ENCODE measurements around the gene NDUFV2.
"Not testable (repeated sequence)": the region's sequence is repeated elsewhere in the genome, so short reads cannot be mapped to it uniquely, and the experiment has no call there.

Gene NDUFV2

GRCh38 chr18:9068346-9068745, 34.2 kb upstream of the NDUFV2 start:
- Histone ChIP-seq H3K36me3 (ENCODE audit: insufficient read depth, low read length) (no peaks in the 10 kb centered on the region), H3K4me3 (ENCODE audit: low read length) (no peak overlapping the region), H3K27me3 (ENCODE audit: insufficient read depth, low read length) (no peaks in the 10 kb centered on the region), H3K9ac (ENCODE audit: low read depth, low read length) (no peak overlapping the region), H3K27ac (ENCODE audit: low read depth, low read length) (no peak overlapping the region), H3K9me3 (ENCODE audit: insufficient read depth, low read depth, low read length) (no peaks in the 10 kb centered on the region), H3K4me1 (ENCODE audit: insufficient read depth, low read length) (peaks cover 7% of the 10 kb centered on the region)
- 95% methylated on average over 2 of the region's 2 CpGs for WGBS

DNA sequence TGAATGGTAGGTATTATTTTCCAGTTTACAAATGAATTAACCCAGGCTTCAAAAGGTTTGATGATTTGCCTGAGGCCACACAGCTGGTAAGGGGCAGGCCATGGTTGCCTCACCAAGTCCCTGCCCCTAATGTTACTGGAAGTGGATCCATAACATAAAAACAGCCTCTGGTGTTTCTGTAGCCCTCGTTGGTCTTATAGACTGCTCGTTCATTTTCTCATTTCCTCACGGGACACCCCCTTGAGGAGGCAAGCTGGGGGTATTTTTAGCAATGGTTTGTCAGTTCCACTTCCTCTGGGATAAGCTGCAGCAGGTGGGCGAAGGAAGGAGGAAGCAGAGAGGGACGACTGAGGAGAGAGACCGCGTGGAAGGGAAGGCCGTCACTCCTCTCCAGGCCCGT, 32.9 kb upstream of the NDUFV2 start:
- no peaks in the 10 kb centered on the region for H3K36me3 ChIP-seq (ENCODE audit: insufficient read depth, low read length)
- H3K9ac ChIP-seq (ENCODE audit: low read depth, low read length): no peak overlapping the region
- H3K27ac ChIP-seq (ENCODE audit: low read depth, low read length): no peak overlapping the region
- H3K4me1 ChIP-seq (ENCODE audit: insufficient read depth, low read length): peaks cover 7% of the 10 kb centered on the region
- no peaks in the 10 kb centered on the region for H3K27me3 ChIP-seq (ENCODE audit: insufficient read depth, low read length)
- H3K9me3 ChIP-seq (ENCODE audit: insufficient read depth, low read depth, low read length): no peaks in the 10 kb centered on the region
- WGBS: 68% methylated on average over 9 of the region's 9 CpGs
- no peak overlapping the region for H3K4me3 ChIP-seq (ENCODE audit: low read length)

GRCh38 chr18:9070212-9070611, 32.3 kb upstream of the NDUFV2 start:
- no peak overlapping the region for H3K27ac ChIP-seq (ENCODE audit: low read depth, low read length)
- WGBS: 93% methylated on average over 5 of the region's 5 CpGs
- H3K36me3 ChIP-seq (ENCODE audit: insufficient read depth, low read length): no peaks in the 10 kb centered on the region
- H3K27me3 ChIP-seq (ENCODE audit: insufficient read depth, low read length): no peaks in the 10 kb centered on the region
- H3K9me3 ChIP-seq (ENCODE audit: insufficient read depth, low read depth, low read length): no peaks in the 10 kb centered on the region
- no peak overlapping the region for H3K4me3 ChIP-seq (ENCODE audit: low read length)
- no peak overlapping the region for H3K9ac ChIP-seq (ENCODE audit: low read depth, low read length)
- H3K4me1 ChIP-seq (ENCODE audit: insufficient read depth, low read length): peaks cover 7% of the 10 kb centered on the region

DNA sequence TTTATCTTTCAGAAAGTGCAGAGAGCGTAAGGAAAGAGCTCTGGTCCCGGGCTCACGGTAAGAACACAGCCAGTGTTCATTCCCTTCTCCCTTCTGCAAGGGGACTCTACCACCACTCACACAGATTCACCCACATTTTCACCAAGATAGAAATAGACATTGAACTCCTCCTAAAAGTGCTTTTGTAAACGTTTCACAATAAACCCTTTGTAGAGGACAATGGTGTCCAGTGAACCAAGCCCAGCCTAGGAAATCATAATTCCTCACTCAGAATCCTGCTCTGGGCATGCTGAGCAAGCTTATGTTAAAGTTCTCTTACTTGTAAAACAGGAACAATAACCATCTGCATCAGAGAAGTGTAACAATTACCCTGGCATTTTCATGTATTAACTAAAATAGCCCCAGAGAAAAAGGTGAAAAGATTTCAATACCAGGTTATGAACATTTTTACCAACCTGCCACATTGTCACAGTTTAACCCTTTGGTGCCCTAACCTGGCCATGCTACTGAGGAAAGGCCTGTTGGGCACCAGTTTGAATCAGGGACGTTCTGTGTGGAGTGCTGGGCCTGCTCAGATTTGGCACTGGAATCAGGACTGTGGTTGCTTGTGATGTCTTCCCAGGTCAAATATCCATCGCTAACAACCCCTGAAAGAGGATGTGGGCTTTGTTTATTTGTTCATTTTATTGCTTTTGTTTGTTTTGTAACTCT, 22.5 kb upstream of the NDUFV2 start:
- no peaks in the 10 kb centered on the region for H3K27me3 ChIP-seq (ENCODE audit: insufficient read depth, low read length)
- no peak overlapping the region for H3K9ac ChIP-seq (ENCODE audit: low read depth, low read length)
- no peaks in the 10 kb centered on the region for H3K4me1 ChIP-seq (ENCODE audit: insufficient read depth, low read length)
- WGBS: 86% methylated on average over 6 of the region's 6 CpGs
- H3K9me3 ChIP-seq (ENCODE audit: insufficient read depth, low read depth, low read length): no peaks in the 10 kb centered on the region
- H3K27ac ChIP-seq (ENCODE audit: low read depth, low read length): no peak overlapping the region
- no peak overlapping the region for H3K4me3 ChIP-seq (ENCODE audit: low read length)
- H3K36me3 ChIP-seq (ENCODE audit: insufficient read depth, low read length): no peaks in the 10 kb centered on the region

DNA sequence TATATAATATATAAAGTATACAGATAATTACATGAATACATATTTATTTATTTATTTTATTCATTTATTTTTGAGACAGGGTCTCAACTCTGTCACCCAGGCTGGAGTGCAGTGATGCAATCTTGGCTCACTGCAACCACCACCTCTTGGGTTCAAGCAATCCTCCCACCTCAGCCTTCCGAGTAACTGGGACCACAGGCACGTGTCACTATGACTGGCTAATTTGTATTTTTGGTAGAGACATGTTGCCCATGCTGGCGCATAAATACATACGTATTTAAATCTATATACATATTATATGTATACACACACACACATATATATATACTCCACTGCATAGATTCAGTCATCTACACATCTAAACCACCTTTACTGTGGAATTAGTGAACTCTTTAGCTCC, 20.6 kb upstream of the NDUFV2 start:
- 98% methylated on average over 4 of the region's 4 CpGs for WGBS
- Histone ChIP-seq H3K9me3 (ENCODE audit: insufficient read depth, low read depth, low read length) (no peaks in the 10 kb centered on the region), H3K27me3 (ENCODE audit: insufficient read depth, low read length) (no peaks in the 10 kb centered on the region), H3K9ac (ENCODE audit: low read depth, low read length) (no peak overlapping the region), H3K4me1 (ENCODE audit: insufficient read depth, low read length) (no peaks in the 10 kb centered on the region), H3K27ac (ENCODE audit: low read depth, low read length) (no peak overlapping the region), H3K4me3 (ENCODE audit: low read length) (no peak overlapping the region), H3K36me3 (ENCODE audit: insufficient read depth, low read length) (no peaks in the 10 kb centered on the region)

DNA sequence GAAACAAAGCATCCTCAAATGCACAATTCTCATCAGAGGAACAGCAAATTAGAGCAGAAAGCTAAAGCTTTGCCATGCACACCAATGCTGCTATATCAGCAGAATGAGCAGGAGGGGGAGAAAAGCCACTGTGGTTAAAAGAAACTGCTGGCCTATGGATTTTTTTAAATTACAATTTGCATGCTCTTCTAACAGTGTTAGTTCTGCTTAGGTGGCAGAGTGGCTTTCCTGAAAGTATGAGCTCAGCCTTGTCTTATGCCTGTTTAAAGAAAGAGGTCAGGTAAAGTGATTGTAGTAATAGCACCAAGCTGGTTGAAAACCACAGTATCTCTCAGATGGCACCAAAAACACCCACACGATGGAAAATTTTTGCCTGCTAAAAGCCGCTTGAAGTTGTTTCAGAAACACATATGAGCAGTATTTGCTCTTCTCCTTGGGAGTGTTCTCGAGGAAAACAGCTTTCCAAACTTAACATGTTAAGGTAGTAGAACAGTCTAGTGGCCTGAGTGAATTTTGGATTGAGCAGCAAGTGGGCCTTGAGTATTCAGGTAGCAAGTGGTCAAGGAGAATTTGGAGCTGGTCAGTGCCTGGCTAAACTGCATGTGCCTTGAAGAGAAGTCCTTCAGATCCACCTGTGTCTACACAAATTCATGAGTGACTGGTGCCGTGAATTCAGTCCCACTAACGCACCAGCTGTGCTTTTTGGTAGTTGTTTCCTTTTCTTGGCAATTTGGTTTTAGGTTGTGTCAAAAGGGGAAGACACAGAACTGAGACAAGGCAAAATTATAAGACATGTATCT, 19.6 kb upstream of the NDUFV2 start:
- peak overlapping the region; percentile 11; the same call in 1 of the 2 replicates for H3K9ac ChIP-seq (ENCODE audit: low read depth, low read length)
- WGBS: 97% methylated on average over 5 of the region's 5 CpGs

GRCh38 chr18:9086015-9086414, 16.5 kb upstream of the NDUFV2 start:
- Histone ChIP-seq H3K9me3 (ENCODE audit: insufficient read depth, low read depth, low read length) (no peaks in the 10 kb centered on the region), H3K36me3 (ENCODE audit: insufficient read depth, low read length) (no peaks in the 10 kb centered on the region), H3K27me3 (ENCODE audit: insufficient read depth, low read length) (no peaks in the 10 kb centered on the region), H3K9ac (ENCODE audit: low read depth, low read length) (no peak overlapping the region), H3K4me1 (ENCODE audit: insufficient read depth, low read length) (no peaks in the 10 kb centered on the region), H3K27ac (ENCODE audit: low read depth, low read length) (no peak overlapping the region), H3K4me3 (ENCODE audit: low read length) (no peak overlapping the region)
- 75% methylated on average over 1 of the region's 2 CpGs for WGBS

More for the DNA sequence above, 19.6 kb upstream of the NDUFV2 start:
- H3K27me3 ChIP-seq (ENCODE audit: insufficient read depth, low read length): no peaks in the 10 kb centered on the region
- H3K36me3 ChIP-seq (ENCODE audit: insufficient read depth, low read length): no peaks in the 10 kb centered on the region
- H3K4me1 ChIP-seq (ENCODE audit: insufficient read depth, low read length): no peaks in the 10 kb centered on the region
- no peaks in the 10 kb centered on the region for H3K9me3 ChIP-seq (ENCODE audit: insufficient read depth, low read depth, low read length)
- H3K4me3 ChIP-seq (ENCODE audit: low read length): no peak overlapping the region
- H3K27ac ChIP-seq (ENCODE audit: low read depth, low read length): no peak overlapping the region

GRCh38 chr18:9086624-9087023, 15.9 kb upstream of the NDUFV2 start:
- no peak overlapping the region for H3K9ac ChIP-seq (ENCODE audit: low read depth, low read length)
- WGBS: no CpG with 5 or more reads among the region's 1 CpG
- no peaks in the 10 kb centered on the region for H3K36me3 ChIP-seq (ENCODE audit: insufficient read depth, low read length)
- H3K9me3 ChIP-seq (ENCODE audit: insufficient read depth, low read depth, low read length): no peaks in the 10 kb centered on the region
- no peaks in the 10 kb centered on the region for H3K27me3 ChIP-seq (ENCODE audit: insufficient read depth, low read length)
- H3K27ac ChIP-seq (ENCODE audit: low read depth, low read length): no peak overlapping the region
- no peaks in the 10 kb centered on the region for H3K4me1 ChIP-seq (ENCODE audit: insufficient read depth, low read length)
- H3K4me3 ChIP-seq (ENCODE audit: low read length): no peak overlapping the region

DNA sequence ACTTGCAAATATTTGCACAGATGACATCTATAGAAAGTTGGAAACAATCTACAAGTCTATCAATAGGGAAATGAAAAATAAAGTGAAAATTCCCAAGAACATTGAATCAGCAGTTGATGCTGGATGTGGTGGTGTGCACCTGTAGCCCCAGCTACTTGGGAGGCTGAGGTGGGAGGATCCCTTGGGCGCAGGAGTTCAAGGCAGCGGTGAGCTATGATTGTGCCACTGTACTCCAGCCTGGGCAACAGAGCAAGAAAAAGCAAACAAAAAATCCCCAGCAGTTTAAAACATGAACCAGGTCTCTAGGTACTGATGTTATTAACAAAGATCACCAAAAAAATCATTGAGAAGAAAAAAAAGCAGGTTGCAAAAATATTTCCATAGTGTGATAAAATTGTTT, 15.4 kb upstream of the NDUFV2 start:
- no peaks in the 10 kb centered on the region for H3K4me1 ChIP-seq (ENCODE audit: insufficient read depth, low read length)
- H3K36me3 ChIP-seq (ENCODE audit: insufficient read depth, low read length): no peaks in the 10 kb centered on the region
- 100% methylated on average over 2 of the region's 2 CpGs for WGBS
- no peak overlapping the region for H3K4me3 ChIP-seq (ENCODE audit: low read length)
- no peaks in the 10 kb centered on the region for H3K9me3 ChIP-seq (ENCODE audit: insufficient read depth, low read depth, low read length)
- no peak overlapping the region for H3K27ac ChIP-seq (ENCODE audit: low read depth, low read length)
- no peaks in the 10 kb centered on the region for H3K27me3 ChIP-seq (ENCODE audit: insufficient read depth, low read length)
- H3K9ac ChIP-seq (ENCODE audit: low read depth, low read length): no peak overlapping the region

- no peak overlapping the region for H3K4me3 ChIP-seq (ENCODE audit: low read length)
- H3K27ac ChIP-seq (ENCODE audit: low read depth, low read length): no peak overlapping the region
- H3K27me3 ChIP-seq (ENCODE audit: insufficient read depth, low read length): no peaks in the 10 kb centered on the region
- no peak overlapping the region for H3K9ac ChIP-seq (ENCODE audit: low read depth, low read length)
- 93% methylated on average over 5 of the region's 5 CpGs for WGBS
- no peaks in the 10 kb centered on the region for H3K4me1 ChIP-seq (ENCODE audit: insufficient read depth, low read length)
- no peaks in the 10 kb centered on the region for H3K9me3 ChIP-seq (ENCODE audit: insufficient read depth, low read depth, low read length)
- H3K36me3 ChIP-seq (ENCODE audit: insufficient read depth, low read length): no peaks in the 10 kb centered on the region
Measured at GRCh38 chr18:9088252-9088651, 14.2 kb upstream of the NDUFV2 start.

DNA sequence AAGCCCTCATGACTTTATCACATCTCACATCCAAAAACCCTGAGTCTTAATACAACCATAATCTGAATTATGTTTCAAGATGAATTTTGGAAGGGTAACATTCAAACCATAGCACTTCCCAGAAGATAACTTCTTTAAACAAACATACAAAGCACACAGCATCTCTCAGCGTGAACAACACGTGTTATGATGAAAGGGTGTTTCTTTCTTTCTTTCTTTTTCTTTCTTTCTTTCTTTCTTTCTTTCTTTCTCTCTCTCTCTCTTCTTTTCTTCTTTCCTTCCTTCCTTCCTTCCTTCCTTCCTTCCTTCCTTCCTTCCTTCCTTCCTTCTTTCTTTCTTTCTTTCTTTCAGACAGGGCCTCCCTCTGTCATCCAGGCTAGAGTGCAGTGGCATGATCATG, 13.8 kb upstream of the NDUFV2 start:
- H3K36me3 ChIP-seq (ENCODE audit: insufficient read depth, low read length); H3K4me3 ChIP-seq (ENCODE audit: low read length); H3K4me1 ChIP-seq (ENCODE audit: insufficient read depth, low read length); H3K9ac ChIP-seq (ENCODE audit: low read depth, low read length); H3K9me3 ChIP-seq (ENCODE audit: insufficient read depth, low read depth, low read length); H3K27me3 ChIP-seq (ENCODE audit: insufficient read depth, low read length); H3K27ac ChIP-seq (ENCODE audit: low read depth, low read length): not testable (repeated sequence)
- whole genome bisulfite sequencing: no CpG with 5 or more reads among the region's 2 CpGs
